MM.1S (cell line): ENCODE measurements around the gene FOXK1.
A peak's percentile ranks its signal among the peaks of the same experiment; 100 is the strongest.

Source experiments
- DNase-seq: peaks from one replicate; pipeline ENCODE4 v3.0.0-alpha.2; 2015
- H2AFZ ChIP-seq: fragments of 300-600 bp; sonication (generic); 2 replicates; pipeline ENCODE4 v1.6.0; 2016; ENCODE audit warnings: antibody characterized with exemption, low read length
- H3F3A ChIP-seq: fragments of 300-600 bp; sonication (generic); 2 replicates; pipeline ENCODE4 v1.6.1; 2016; ENCODE audit warnings: mild to moderate bottlenecking, antibody characterized with exemption, low read length, moderate library complexity, mixed read lengths; ENCODE audit not compliant: insufficient read depth
- H3K27ac ChIP-seq: fragments of 300-600 bp; sonication (generic); 2 replicates; pipeline ENCODE4 v1.5.1; 2016; ENCODE audit warnings: mild to moderate bottlenecking, low read length
- H3K27me3 ChIP-seq: fragments of 300-600 bp; sonication (generic); replicated peaks from 2 replicates; pipeline ENCODE4 v1.6.0; 2016; ENCODE audit warnings: low read length; ENCODE audit not compliant: insufficient read depth
- H3K36me3 ChIP-seq: fragments of 300-600 bp; sonication (generic); replicated peaks from 2 replicates; pipeline ENCODE4 v1.6.1; 2016; ENCODE audit warnings: mild to moderate bottlenecking, low read length, mixed read lengths; ENCODE audit not compliant: insufficient read depth
- H3K4me1 ChIP-seq: fragments of 300-600 bp; sonication (generic); 2 replicates; pipeline ENCODE4 v1.6.1; 2016; ENCODE audit warnings: low read length, mixed read lengths
- H3K4me2 ChIP-seq: fragments of 300-600 bp; sonication (generic); 2 replicates; pipeline ENCODE4 v1.6.0; 2016; ENCODE audit warnings: low read depth, low read length
- H3K4me3 ChIP-seq: fragments of 300-600 bp; sonication (generic); 2 replicates; pipeline ENCODE4 v1.5.1; 2016; ENCODE audit warnings: low read length, mixed read lengths
- H3K79me2 ChIP-seq: fragments of 300-600 bp; sonication (generic); 2 replicates; pipeline ENCODE4 v1.6.1; 2016; ENCODE audit warnings: mixed run types, low read length, mixed read lengths
- H3K9ac ChIP-seq: fragments of 300-600 bp; sonication (generic); 2 replicates; pipeline ENCODE4 v1.6.1; 2016; ENCODE audit warnings: low read length, mixed read lengths
- H3K9me2 ChIP-seq: fragments of 300-600 bp; sonication (generic); replicated peaks from 2 replicates; pipeline ENCODE4 v1.6.1; 2016; ENCODE audit warnings: mild to moderate bottlenecking, low read length, mixed read lengths; ENCODE audit not compliant: insufficient read depth
- H3K9me3 ChIP-seq: fragments of 300-600 bp; sonication (generic); replicated peaks from 2 replicates; pipeline ENCODE4 v1.6.1; 2016; ENCODE audit warnings: mild to moderate bottlenecking, low read length, mixed read lengths; ENCODE audit not compliant: insufficient read depth
- H4K20me1 ChIP-seq: fragments of 300-600 bp; sonication (generic); 2 replicates; pipeline ENCODE4 v1.6.1; 2016; ENCODE audit warnings: mild to moderate bottlenecking, low read length, moderate library complexity, mixed read lengths; ENCODE audit not compliant: insufficient read depth
- EZH2 ChIP-seq: fragments of 300-600 bp; sonication (generic); optimal IDR thresholded peaks from 2 replicates; pipeline ENCODE3; 2017; ENCODE audit warnings: low read depth, mild to moderate bottlenecking, antibody characterized with exemption, low read length, mixed read lengths
- EZH2phosphoT487 ChIP-seq: fragments of 300-600 bp; sonication (generic); IDR thresholded peaks from 2 replicates; pipeline ENCODE4 v1.6.1; 2018; ENCODE audit warnings: antibody characterized with exemption, low read length
- TF ChIP-seq, protein P1 (sequence below): fragments of 300-600 bp; sonication (generic); IDR thresholded peaks from 2 replicates; pipeline ENCODE4 v1.5.1; 2016; ENCODE audit warnings: antibody characterized with exemption, low read length, mixed read lengths

The FOXK1 gene

DNA sequence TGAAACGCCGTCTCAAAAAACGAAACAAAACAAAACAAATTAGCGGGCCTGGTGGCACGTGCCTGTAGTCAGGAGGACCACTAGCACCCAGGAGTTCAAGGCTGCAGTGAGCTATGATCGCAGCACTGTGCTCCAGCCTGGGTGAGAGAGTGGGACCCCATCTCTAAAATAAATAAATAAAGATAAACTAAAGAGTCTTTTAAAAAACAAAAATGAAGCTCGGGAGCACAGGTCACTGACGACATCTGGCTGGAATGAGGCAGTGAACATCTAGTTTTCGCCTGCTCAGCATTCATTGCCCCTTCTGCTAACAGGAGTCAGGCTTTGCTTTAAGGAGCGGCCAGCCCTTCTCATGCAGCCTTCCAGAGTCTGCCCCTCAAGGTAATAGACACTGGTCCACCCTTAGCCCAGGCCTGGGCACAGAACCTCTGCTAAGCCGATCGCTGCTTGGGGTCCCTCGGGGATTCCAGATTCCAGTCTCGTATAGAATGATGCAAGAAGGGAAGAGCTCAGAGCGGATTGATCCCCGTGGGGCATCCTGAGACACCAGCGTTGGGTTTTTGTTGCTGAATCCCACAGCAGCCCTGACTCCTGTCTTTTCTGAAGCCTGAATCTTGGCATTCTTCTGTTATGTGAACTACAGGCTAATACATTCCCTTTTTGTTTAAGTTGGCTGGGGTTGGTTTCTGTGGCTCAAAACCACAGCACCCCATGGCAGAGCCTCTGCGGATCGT lies 14.2 kb upstream of the FOXK1 start:
- TF ChIP-seq, protein P1, sequence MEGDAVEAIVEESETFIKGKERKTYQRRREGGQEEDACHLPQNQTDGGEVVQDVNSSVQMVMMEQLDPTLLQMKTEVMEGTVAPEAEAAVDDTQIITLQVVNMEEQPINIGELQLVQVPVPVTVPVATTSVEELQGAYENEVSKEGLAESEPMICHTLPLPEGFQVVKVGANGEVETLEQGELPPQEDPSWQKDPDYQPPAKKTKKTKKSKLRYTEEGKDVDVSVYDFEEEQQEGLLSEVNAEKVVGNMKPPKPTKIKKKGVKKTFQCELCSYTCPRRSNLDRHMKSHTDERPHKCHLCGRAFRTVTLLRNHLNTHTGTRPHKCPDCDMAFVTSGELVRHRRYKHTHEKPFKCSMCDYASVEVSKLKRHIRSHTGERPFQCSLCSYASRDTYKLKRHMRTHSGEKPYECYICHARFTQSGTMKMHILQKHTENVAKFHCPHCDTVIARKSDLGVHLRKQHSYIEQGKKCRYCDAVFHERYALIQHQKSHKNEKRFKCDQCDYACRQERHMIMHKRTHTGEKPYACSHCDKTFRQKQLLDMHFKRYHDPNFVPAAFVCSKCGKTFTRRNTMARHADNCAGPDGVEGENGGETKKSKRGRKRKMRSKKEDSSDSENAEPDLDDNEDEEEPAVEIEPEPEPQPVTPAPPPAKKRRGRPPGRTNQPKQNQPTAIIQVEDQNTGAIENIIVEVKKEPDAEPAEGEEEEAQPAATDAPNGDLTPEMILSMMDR, result no peak
- TF ChIP-seq EZH2phosphoT487, result no peak
- TF ChIP-seq EZH2, result no peak
- H3K36me3 ChIP-seq, result no peaks in the 10 kb centered on the region

DNA sequence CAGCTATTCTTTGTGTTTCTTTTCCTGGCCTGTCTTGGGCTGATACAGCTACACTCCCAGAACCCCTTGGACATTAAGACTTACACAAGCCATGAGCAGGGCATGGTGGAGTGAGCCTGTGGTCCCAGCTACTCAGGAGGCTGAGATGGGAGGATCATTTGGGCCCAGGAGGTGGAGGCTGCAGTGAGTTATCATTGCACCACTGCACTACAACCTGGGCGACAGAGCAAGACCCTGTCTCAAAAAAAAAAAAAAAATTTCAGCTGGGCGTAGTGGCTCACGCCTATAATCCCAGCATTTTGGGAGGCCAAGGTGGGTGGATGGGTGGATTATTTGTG lies 13.6 kb upstream of the FOXK1 start:
- TF ChIP-seq EZH2phosphoT487, result no peak
- TF ChIP-seq, protein P1, result no peak
- no peak for TF ChIP-seq EZH2
- no peaks in the 10 kb centered on the region for H3K4me1 ChIP-seq
- no peaks in the 10 kb centered on the region for H3K27me3 ChIP-seq
- no peaks in the 10 kb centered on the region for H3K9me2 ChIP-seq
- H3K4me2 ChIP-seq, result peak overlapping the region; percentile 25; the same call in 1 of the 2 replicates
- no peaks in the 10 kb centered on the region for H3F3A ChIP-seq
- H3K27ac ChIP-seq, result no peak overlapping the region
- DNase-seq, result no peak
- H3K4me3 ChIP-seq, result no peak overlapping the region
- no peaks in the 10 kb centered on the region for H4K20me1 ChIP-seq
- H3K9ac ChIP-seq, result no peak overlapping the region
- no peak overlapping the region for H2AFZ ChIP-seq
- H3K79me2 ChIP-seq, result no peaks in the 10 kb centered on the region
- no peaks in the 10 kb centered on the region for H3K36me3 ChIP-seq
- H3K9me3 ChIP-seq, result no peaks in the 10 kb centered on the region

More for the DNA sequence above, 14.2 kb upstream of the FOXK1 start:
- no peaks in the 10 kb centered on the region for H3K27me3 ChIP-seq
- no peak overlapping the region for H3K9ac ChIP-seq
- no peaks in the 10 kb centered on the region for H3K9me2 ChIP-seq
- no peaks in the 10 kb centered on the region for H4K20me1 ChIP-seq
- DNase-seq, result no peak
- no peak overlapping the region for H3K4me3 ChIP-seq
- H3F3A ChIP-seq, result no peaks in the 10 kb centered on the region
- no peaks in the 10 kb centered on the region for H3K4me1 ChIP-seq
- peak overlapping the region; percentile 25; the same call in 1 of the 2 replicates for H3K4me2 ChIP-seq
- no peak overlapping the region for H3K27ac ChIP-seq
- H2AFZ ChIP-seq, result no peak overlapping the region
- H3K9me3 ChIP-seq, result no peaks in the 10 kb centered on the region
- no peaks in the 10 kb centered on the region for H3K79me2 ChIP-seq

DNA sequence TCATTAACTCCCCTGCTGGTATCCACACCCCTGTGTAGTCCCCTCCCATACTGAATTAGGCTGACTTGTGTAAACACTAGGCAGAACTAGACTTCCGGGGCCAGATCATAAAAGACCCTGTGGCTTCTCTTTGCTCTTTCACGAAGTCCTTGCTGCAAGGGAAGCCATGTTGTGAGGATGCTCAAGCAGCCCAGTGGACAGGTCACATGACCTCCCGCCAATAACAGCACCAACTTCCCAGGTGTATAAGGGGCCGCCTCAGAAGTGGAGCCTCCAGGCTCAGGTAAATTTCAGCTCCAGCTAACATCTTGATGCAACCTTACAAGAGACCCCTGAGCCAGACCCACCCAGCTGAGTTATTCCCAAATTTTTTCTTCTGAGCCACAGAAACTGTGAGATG lies 11.3 kb upstream of the FOXK1 start:
- TF ChIP-seq, protein P1, result no peak
- TF ChIP-seq EZH2 (no peak), EZH2phosphoT487 (no peak)
- H3K27ac ChIP-seq, result no peak overlapping the region
- no peak overlapping the region for H2AFZ ChIP-seq
- H3K36me3 ChIP-seq, result no peaks in the 10 kb centered on the region
- H3K9me2 ChIP-seq, result no peaks in the 10 kb centered on the region
- no peaks in the 10 kb centered on the region; the same call in 1 of the 2 replicates for H3K27me3 ChIP-seq
- no peak for DNase-seq
- H3K9ac ChIP-seq, result no peak overlapping the region
- H3K79me2 ChIP-seq, result no peaks in the 10 kb centered on the region
- H3K4me3 ChIP-seq, result no peak overlapping the region
- H3K4me1 ChIP-seq, result no peaks in the 10 kb centered on the region
- no peaks in the 10 kb centered on the region for H3F3A ChIP-seq
- no peaks in the 10 kb centered on the region for H4K20me1 ChIP-seq
- no peaks in the 10 kb centered on the region for H3K9me3 ChIP-seq
- no peak overlapping the region for H3K4me2 ChIP-seq
